ENCODE results near the gene UBE2D3. TPM values are rescaled to one million over a fixed set of nuclear protein-coding genes. Genes with fewer than 3 reads are reported as not detected.
A peak's percentile ranks its signal among the peaks of the same experiment; 100 is the strongest.
"Not testable (repeated sequence)": the region's sequence is repeated elsewhere in the genome, so short reads cannot be mapped to it uniquely, and the experiment has no call there.

The UBE2D3 gene
- total RNA-seq, 1 experiment from 2014 or later: 386 TPM

- DNase-seq (ENCODE audit: low read depth): no peak
Measured at GRCh38 chr4:102829803-102830202, 2.5 kb upstream of the UBE2D3 start.

- DNase-seq (ENCODE audit: low read depth): peak; percentile 6
Measured at GRCh38 chr4:102828497-102828808, 1.1 kb upstream of the UBE2D3 start.

GRCh38 chr4:102827674-102828496, 534 bp upstream of the UBE2D3 start:
- DNase-seq (ENCODE audit: low read depth): peak; percentile 99

GRCh38 chr4:102826105-102826889, 1.1 kb downstream of the UBE2D3 start:
- no peak for DNase-seq (ENCODE audit: low read depth)

- DNase-seq (ENCODE audit: low read depth): peak; percentile 79
Measured at GRCh38 chr4:102825261-102826091, 1.9 kb downstream of the UBE2D3 start.

GRCh38 chr4:102824398-102824797, 3.0 kb downstream of the UBE2D3 start:
- DNase-seq (ENCODE audit: low read depth): no peak

- DNase-seq (ENCODE audit: low read depth): no peak
Measured at GRCh38 chr4:102823897-102824296, 3.5 kb downstream of the UBE2D3 start.

- DNase-seq (ENCODE audit: low read depth): no peak
Measured at GRCh38 chr4:102823464-102823863, 3.9 kb downstream of the UBE2D3 start.

GRCh38 chr4:102819588-102820365, 7.6 kb downstream of the UBE2D3 start:
- DNase-seq (ENCODE audit: low read depth): peak; percentile 16

- not testable (repeated sequence) for DNase-seq (ENCODE audit: low read depth)
Measured at GRCh38 chr4:102819100-102819499, 8.3 kb downstream of the UBE2D3 start.

- no peak for DNase-seq (ENCODE audit: low read depth)
Measured at GRCh38 chr4:102817613-102818268, 9.6 kb downstream of the UBE2D3 start.

- DNase-seq (ENCODE audit: low read depth): no peak
Measured at GRCh38 chr4:102817021-102817605, 10.2 kb downstream of the UBE2D3 start.

- peak; percentile 83 for DNase-seq (ENCODE audit: low read depth)
Measured at GRCh38 chr4:102815981-102816380, 11.4 kb downstream of the UBE2D3 start.

GRCh38 chr4:102809691-102810090, 17.7 kb downstream of the UBE2D3 start:
- DNase-seq (ENCODE audit: low read depth): peak; percentile 12

- DNase-seq (ENCODE audit: low read depth): no peak
Measured at GRCh38 chr4:102809190-102809589, 18.2 kb downstream of the UBE2D3 start.

GRCh38 chr4:102808009-102808408, 19.3 kb downstream of the UBE2D3 start:
- DNase-seq (ENCODE audit: low read depth): no peak

GRCh38 chr4:102807345-102807744, 20.0 kb downstream of the UBE2D3 start:
- DNase-seq (ENCODE audit: low read depth): no peak

- DNase-seq (ENCODE audit: low read depth): no peak
Measured at GRCh38 chr4:102799816-102800215, 27.5 kb downstream of the UBE2D3 start.

- no peak for DNase-seq (ENCODE audit: low read depth)
Measured at GRCh38 chr4:102794999-102795398, 32.4 kb downstream of the UBE2D3 start.

GRCh38 chr4:102792361-102792936, 34.9 kb downstream of the UBE2D3 start:
- DNase-seq (ENCODE audit: low read depth): no peak
